Erythroblast (primary cell): ENCODE data around the gene SLC43A2.

ENCODE experiments used
- GATA1 ChIP-seq: IDR thresholded peaks from 2 replicates; pipeline ENCODE4 v1.6.1; 2011; ENCODE audit warnings: low read depth, mild to moderate bottlenecking, control low read depth, low read length, moderate library complexity
- POLR2A ChIP-seq: IDR thresholded peaks from 2 replicates; pipeline ENCODE4 v1.6.1; 2011; ENCODE audit warnings: mild to moderate bottlenecking, low read length

DNA sequence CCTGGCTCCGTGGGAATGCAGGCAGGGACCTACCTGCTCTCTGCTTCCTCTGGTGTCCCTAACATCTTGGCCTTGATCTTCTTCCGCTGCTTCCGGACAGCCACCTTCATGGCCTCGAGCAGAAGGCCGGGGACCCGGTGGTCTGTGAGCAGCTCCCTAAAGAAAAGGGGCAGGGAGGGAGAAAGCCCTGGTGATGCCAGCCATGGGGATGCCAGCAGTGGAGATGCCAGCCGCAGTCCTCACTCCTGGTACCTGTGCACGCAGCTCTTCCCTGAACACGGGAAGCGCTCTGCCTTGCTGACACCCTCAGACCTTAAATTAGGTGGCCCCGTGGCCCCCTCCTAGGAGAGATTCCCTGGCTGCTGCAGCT is 19.2 kb upstream of the SLC43A2 start:
- TF ChIP-seq POLR2A (no peak), GATA1 (no peak)
